HepG2 (cell line): ENCODE measurements around the gene IL32. TPM values are rescaled to one million over a fixed set of nuclear protein-coding genes. Genes with fewer than 3 reads are reported as not detected.

ENCODE experiments used
- KLF6 ChIP-seq: IDR thresholded peaks from 2 replicates; pipeline ENCODE4 v1.8.0; 2016; ENCODE audit warnings: missing biosample characterization, missing genetic modification reagents
- MTA3 ChIP-seq: sonication (generic); formaldehyde crosslinking; IDR thresholded peaks from 2 replicates; pipeline ENCODE4 v1.4.0; 2020; ENCODE audit warnings: missing genetic modification reagents
- NFKBIZ ChIP-seq: IDR thresholded peaks from 2 replicates; pipeline ENCODE4 v1.6.1; 2018; ENCODE audit warnings: missing genetic modification reagents, missing compliant biosample characterization
- NR1H2 ChIP-seq: sonication (generic); formaldehyde crosslinking; IDR thresholded peaks from 2 replicates; pipeline ENCODE4 v1.8.1; 2022; ENCODE audit warnings: low read depth, missing genetic modification reagents, borderline replicate concordance
- POGZ ChIP-seq: sonication (generic); formaldehyde crosslinking; IDR thresholded peaks from 2 replicates; pipeline ENCODE4 v1.4.0; 2020; ENCODE audit warnings: mild to moderate bottlenecking, missing genetic modification reagents
- TBX3 ChIP-seq: fragments of 450-650 bp; IDR thresholded peaks from 2 replicates; pipeline ENCODE4 v1.6.1; 2017; ENCODE audit warnings: antibody characterized with exemption, mild to moderate bottlenecking, inconsistent platforms, borderline replicate concordance
- ZNF260 ChIP-seq: sonication (generic); formaldehyde crosslinking; IDR thresholded peaks from 2 replicates; pipeline ENCODE4 v1.4.0; 2020; ENCODE audit warnings: missing genetic modification reagents, low read depth, mild to moderate bottlenecking, borderline replicate concordance
- ZNF274 ChIP-seq: sonication (generic); formaldehyde crosslinking; IDR thresholded peaks from 2 replicates; pipeline ENCODE4 v1.5.1; 2020; ENCODE audit warnings: mild to moderate bottlenecking, missing genetic modification reagents
- ZNF484 ChIP-seq: sonication (generic); formaldehyde crosslinking; IDR thresholded peaks from 2 replicates; pipeline ENCODE4 v1.5.1; 2020; ENCODE audit warnings: mild to moderate bottlenecking, low read depth, missing genetic modification reagents, borderline replicate concordance
- ZNF878 ChIP-seq: sonication (generic); formaldehyde crosslinking; IDR thresholded peaks from 2 replicates; pipeline ENCODE4 v1.8.1; 2023; ENCODE audit warnings: mild to moderate bottlenecking, missing genetic modification reagents, moderate library complexity
- polyA plus RNA-seq, 8 experiments: library from polyadenylated mRNA; depleted of rRNA in 3 of 8; stranded (reverse) in 7 of 8; unstranded in 1 of 8; fragments of >200 nt; fragmentation: Illumina TruSeq in 4 of 8; extraction: Trizol in 4 of 8; gene quantifications; 2 replicates each; pipeline versions ENCODE4 v1.2.1 to v1.2.3, GENCODE V29; 2011 to 2016; ENCODE audit warnings: low read depth in 4 of 8, missing spikeins in 1 of 8, mixed read lengths in 1 of 8; ENCODE audit not compliant: insufficient read depth in 1 of 8
- total RNA-seq, 5 experiments: library from RNA; depleted of rRNA; stranded (reverse); fragments of >200 nt; fragmentation: Illumina TruSeq; extraction: Trizol; gene quantifications; 2 replicates each; pipeline ENCODE4 v1.2.3, GENCODE V29; 2016; ENCODE audit warnings: low read depth in 1 of 5
- TF ChIP-seq, protein P1 (sequence below): sonication (generic); formaldehyde crosslinking; IDR thresholded peaks from 2 replicates; pipeline ENCODE4 v1.4.0; 2020; ENCODE audit warnings: missing genetic modification reagents, borderline replicate concordance
- TF ChIP-seq, protein P2 (sequence below), 2 experiments: sonication (generic) in 1 of 2; formaldehyde crosslinking in 1 of 2; IDR thresholded peaks; 2 replicates each; pipeline versions ENCODE4 v1.4.0 to v1.6.1; 2016 to 2020; ENCODE audit warnings: borderline replicate concordance in 1 of 2, low read depth in 1 of 2, mild to moderate bottlenecking in 1 of 2, missing genetic modification reagents in 1 of 2
- TF ChIP-seq, protein P3 (sequence below), 2 experiments: IDR thresholded peaks; 2 replicates each; pipeline ENCODE4 v1.6.1; 2011 to 2012; ENCODE audit warnings: low read length in 2 of 2, borderline replicate concordance in 1 of 2, low read depth in 1 of 2, mild to moderate bottlenecking in 1 of 2, moderate library complexity in 1 of 2
- TF ChIP-seq, protein P4 (sequence below): IDR thresholded peaks from 2 replicates; pipeline ENCODE4 v1.6.1; 2018; ENCODE audit warnings: missing genetic modification reagents, mild to moderate bottlenecking, missing compliant biosample characterization

IL32 gene
- total and polyA plus RNA-seq, 2 of the 13 experiments (the other 11 are each of a cell fraction or from before 2014, with no cell fraction given), result 115 to 165 TPM

DNA sequence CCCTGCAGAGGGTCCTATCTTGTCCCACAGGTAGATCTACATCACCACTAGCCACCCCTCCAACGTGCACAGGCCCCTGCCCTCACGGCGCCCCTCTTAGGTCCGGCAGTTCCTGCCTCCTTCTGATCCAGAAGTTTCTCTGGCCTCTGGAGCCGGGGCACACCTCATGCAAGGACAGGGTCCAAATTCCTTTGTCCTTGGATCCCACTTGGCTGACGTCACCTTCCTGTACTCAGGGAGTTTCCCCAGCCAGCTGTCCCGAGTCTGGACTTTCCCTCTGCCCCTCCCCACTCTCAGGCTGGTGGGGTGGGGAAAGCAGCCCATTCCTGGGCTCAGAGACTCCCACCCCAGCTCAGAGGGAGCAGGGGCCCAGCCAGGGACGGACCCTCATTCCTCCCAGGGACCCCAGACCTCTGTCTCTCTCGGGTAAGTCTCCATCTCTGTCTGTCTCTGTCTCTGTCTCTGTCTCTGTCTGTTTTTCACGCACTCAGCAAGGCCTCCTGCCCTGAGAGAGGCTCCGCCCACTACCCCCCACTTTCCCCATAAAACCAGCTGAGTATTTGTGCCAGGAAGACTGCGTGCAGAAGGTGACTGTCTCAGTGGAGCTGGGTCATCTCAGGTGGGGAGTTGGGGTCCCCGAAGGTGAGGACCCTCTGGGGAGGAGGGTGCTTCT lies at the start of gene IL32 (continued):
- TF ChIP-seq, protein P1, sequence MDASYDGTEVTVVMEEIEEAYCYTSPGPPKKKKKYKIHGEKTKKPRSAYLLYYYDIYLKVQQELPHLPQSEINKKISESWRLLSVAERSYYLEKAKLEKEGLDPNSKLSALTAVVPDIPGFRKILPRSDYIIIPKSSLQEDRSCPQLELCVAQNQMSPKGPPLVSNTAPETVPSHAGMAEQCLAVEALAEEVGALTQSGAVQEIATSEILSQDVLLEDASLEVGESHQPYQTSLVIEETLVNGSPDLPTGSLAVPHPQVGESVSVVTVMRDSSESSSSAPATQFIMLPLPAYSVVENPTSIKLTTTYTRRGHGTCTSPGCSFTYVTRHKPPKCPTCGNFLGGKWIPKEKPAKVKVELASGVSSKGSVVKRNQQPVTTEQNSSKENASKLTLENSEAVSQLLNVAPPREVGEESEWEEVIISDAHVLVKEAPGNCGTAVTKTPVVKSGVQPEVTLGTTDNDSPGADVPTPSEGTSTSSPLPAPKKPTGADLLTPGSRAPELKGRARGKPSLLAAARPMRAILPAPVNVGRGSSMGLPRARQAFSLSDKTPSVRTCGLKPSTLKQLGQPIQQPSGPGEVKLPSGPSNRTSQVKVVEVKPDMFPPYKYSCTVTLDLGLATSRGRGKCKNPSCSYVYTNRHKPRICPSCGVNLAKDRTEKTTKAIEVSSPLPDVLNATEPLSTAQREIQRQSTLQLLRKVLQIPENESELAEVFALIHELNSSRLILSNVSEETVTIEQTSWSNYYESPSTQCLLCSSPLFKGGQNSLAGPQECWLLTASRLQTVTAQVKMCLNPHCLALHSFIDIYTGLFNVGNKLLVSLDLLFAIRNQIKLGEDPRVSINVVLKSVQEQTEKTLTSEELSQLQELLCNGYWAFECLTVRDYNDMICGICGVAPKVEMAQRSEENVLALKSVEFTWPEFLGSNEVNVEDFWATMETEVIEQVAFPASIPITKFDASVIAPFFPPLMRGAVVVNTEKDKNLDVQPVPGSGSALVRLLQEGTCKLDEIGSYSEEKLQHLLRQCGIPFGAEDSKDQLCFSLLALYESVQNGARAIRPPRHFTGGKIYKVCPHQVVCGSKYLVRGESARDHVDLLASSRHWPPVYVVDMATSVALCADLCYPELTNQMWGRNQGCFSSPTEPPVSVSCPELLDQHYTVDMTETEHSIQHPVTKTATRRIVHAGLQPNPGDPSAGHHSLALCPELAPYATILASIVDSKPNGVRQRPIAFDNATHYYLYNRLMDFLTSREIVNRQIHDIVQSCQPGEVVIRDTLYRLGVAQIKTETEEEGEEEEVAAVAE (CRISPR knock-in tag), result peak; percentile 33
- TF ChIP-seq NFKBIZ (peak; percentile 76; the same call in 1 of the 2 replicates), POGZ (CRISPR knock-in tag) (no peak), NR1H2 (CRISPR knock-in tag) (no peak), ZNF878 (CRISPR knock-in tag) (no peak; the same call in 1 of the 2 replicates), ZNF260 (no peak), TBX3 (0 out of 2 replicates have a peak, but pooled peaks have one; percentile 8), ZNF484 (no peak), KLF6 (peak; percentile 72; the same call in 1 of the 2 replicates), MTA3 (CRISPR knock-in tag) (no peak), ZNF274 (CRISPR knock-in tag) (no peak)
- TF ChIP-seq, protein P2, sequence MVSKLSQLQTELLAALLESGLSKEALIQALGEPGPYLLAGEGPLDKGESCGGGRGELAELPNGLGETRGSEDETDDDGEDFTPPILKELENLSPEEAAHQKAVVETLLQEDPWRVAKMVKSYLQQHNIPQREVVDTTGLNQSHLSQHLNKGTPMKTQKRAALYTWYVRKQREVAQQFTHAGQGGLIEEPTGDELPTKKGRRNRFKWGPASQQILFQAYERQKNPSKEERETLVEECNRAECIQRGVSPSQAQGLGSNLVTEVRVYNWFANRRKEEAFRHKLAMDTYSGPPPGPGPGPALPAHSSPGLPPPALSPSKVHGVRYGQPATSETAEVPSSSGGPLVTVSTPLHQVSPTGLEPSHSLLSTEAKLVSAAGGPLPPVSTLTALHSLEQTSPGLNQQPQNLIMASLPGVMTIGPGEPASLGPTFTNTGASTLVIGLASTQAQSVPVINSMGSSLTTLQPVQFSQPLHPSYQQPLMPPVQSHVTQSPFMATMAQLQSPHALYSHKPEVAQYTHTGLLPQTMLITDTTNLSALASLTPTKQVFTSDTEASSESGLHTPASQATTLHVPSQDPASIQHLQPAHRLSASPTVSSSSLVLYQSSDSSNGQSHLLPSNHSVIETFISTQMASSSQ (IDR thresholded peaks at IDR 0.05; ENCODE audit: low read depth), result no peak
- TF ChIP-seq, protein P2 (CRISPR knock-in tag; IDR thresholded peaks at IDR 0.05; ENCODE audit: borderline replicate concordance), result no peak
- TF ChIP-seq, protein P3, sequence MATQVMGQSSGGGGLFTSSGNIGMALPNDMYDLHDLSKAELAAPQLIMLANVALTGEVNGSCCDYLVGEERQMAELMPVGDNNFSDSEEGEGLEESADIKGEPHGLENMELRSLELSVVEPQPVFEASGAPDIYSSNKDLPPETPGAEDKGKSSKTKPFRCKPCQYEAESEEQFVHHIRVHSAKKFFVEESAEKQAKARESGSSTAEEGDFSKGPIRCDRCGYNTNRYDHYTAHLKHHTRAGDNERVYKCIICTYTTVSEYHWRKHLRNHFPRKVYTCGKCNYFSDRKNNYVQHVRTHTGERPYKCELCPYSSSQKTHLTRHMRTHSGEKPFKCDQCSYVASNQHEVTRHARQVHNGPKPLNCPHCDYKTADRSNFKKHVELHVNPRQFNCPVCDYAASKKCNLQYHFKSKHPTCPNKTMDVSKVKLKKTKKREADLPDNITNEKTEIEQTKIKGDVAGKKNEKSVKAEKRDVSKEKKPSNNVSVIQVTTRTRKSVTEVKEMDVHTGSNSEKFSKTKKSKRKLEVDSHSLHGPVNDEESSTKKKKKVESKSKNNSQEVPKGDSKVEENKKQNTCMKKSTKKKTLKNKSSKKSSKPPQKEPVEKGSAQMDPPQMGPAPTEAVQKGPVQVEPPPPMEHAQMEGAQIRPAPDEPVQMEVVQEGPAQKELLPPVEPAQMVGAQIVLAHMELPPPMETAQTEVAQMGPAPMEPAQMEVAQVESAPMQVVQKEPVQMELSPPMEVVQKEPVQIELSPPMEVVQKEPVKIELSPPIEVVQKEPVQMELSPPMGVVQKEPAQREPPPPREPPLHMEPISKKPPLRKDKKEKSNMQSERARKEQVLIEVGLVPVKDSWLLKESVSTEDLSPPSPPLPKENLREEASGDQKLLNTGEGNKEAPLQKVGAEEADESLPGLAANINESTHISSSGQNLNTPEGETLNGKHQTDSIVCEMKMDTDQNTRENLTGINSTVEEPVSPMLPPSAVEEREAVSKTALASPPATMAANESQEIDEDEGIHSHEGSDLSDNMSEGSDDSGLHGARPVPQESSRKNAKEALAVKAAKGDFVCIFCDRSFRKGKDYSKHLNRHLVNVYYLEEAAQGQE (IDR thresholded peaks at IDR 0.05; ENCODE audit: borderline replicate concordance in 1 of 2, low read depth in 1 of 2, low read length in 2 of 2), result peak in 1 of 2 experiments; percentile 13; a peak in 1 of 4 replicates
- TF ChIP-seq, protein P4, sequence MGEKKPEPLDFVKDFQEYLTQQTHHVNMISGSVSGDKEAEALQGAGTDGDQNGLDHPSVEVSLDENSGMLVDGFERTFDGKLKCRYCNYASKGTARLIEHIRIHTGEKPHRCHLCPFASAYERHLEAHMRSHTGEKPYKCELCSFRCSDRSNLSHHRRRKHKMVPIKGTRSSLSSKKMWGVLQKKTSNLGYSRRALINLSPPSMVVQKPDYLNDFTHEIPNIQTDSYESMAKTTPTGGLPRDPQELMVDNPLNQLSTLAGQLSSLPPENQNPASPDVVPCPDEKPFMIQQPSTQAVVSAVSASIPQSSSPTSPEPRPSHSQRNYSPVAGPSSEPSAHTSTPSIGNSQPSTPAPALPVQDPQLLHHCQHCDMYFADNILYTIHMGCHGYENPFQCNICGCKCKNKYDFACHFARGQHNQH (CRISPR knock-in tag), result peak; percentile 59
